ENCODE results near the gene URI1. TPM values are rescaled to one million over a fixed set of nuclear protein-coding genes. Genes with fewer than 3 reads are reported as not detected.

URI1 gene
- total RNA-seq, 1 experiment from 2014 or later, result 71.0 TPM

DNA sequence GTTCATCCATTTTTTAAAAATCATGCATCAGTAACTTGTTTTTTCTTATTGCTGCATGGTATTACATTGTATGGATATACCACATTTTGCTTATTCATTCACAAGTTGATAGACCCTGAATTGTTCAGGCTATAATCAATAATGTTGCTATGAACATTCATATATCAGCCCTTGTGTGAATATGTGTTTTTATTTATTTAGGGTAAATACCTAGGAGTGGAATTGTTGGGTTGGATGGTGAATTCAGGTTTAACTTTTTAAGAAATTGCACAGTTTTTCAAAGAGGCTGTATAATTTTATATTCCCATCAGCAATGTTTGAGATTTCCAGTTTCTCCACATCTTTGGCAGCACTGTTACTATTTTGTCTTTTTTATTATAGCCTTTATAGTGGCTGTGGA is 82.1 kb downstream of the URI1 start:
- Histone ChIP-seq H3K36me3 (ENCODE audit: control insufficient read depth, insufficient read depth, low read length) (no peaks in the 10 kb centered on the region), H3K4me1 (ENCODE audit: control insufficient read depth, insufficient read depth, low read length) (no peaks in the 10 kb centered on the region; the same call in 1 of the 2 replicates), H3K9me3 (ENCODE audit: control insufficient read depth, insufficient read depth, low read depth, low read length) (no peaks in the 10 kb centered on the region), H3K4me3 (ENCODE audit: low read depth in 2 of 2, low read length in 2 of 2) (no peak overlapping the region), H3K27ac (ENCODE audit: low read length) (no peak overlapping the region), H3K27me3 (ENCODE audit: control insufficient read depth, insufficient read depth, low read length) (no peaks in the 10 kb centered on the region)
- CTCF ChIA-PET, result no interaction called here
- POLR2A ChIA-PET, result no interaction called here
- intact Hi-C loops (cut with micrococcal nuclease; ENCODE audit: unreplicated experiment), result no loop called here
- TF ChIP-seq TCF7L2 (IDR thresholded peaks at IDR 0.05; ENCODE audit: low read depth, low read length) (no peak), POLR2AphosphoS5 (IDR thresholded peaks at IDR 0.05; ENCODE audit: low read depth, low read length) (no peak), CTCF (IDR thresholded peaks at IDR 0.05) (no peak), SIN3A (IDR thresholded peaks at IDR 0.05; ENCODE audit: borderline replicate concordance, insufficient read depth, low read depth, low read length) (no peak)
- TF ChIP-seq, protein P1, sequence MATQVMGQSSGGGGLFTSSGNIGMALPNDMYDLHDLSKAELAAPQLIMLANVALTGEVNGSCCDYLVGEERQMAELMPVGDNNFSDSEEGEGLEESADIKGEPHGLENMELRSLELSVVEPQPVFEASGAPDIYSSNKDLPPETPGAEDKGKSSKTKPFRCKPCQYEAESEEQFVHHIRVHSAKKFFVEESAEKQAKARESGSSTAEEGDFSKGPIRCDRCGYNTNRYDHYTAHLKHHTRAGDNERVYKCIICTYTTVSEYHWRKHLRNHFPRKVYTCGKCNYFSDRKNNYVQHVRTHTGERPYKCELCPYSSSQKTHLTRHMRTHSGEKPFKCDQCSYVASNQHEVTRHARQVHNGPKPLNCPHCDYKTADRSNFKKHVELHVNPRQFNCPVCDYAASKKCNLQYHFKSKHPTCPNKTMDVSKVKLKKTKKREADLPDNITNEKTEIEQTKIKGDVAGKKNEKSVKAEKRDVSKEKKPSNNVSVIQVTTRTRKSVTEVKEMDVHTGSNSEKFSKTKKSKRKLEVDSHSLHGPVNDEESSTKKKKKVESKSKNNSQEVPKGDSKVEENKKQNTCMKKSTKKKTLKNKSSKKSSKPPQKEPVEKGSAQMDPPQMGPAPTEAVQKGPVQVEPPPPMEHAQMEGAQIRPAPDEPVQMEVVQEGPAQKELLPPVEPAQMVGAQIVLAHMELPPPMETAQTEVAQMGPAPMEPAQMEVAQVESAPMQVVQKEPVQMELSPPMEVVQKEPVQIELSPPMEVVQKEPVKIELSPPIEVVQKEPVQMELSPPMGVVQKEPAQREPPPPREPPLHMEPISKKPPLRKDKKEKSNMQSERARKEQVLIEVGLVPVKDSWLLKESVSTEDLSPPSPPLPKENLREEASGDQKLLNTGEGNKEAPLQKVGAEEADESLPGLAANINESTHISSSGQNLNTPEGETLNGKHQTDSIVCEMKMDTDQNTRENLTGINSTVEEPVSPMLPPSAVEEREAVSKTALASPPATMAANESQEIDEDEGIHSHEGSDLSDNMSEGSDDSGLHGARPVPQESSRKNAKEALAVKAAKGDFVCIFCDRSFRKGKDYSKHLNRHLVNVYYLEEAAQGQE (IDR thresholded peaks at IDR 0.05; ENCODE audit: insufficient read depth in 1 of 2, low read depth in 2 of 2, low read length in 1 of 2), result no peak
- no TSS peak for BruUV-seq (replicated peaks)
- in situ Hi-C loops (cut with HindIII; ENCODE audit: low pct_unique_long_range_greater_than_20kb, low sequenced_read_pairs), result no loop called here
- DNase-seq (ENCODE audit: low read depth, low spot score), result no peak
- ATAC-seq, result no peak

- intact Hi-C loops (cut with micrococcal nuclease; ENCODE audit: unreplicated experiment), result no loop called here
Observed at GRCh38 chr19:30026933-30027332, 84.9 kb downstream of the URI1 start.

More at GRCh38 chr19:30026933-30027332, 84.9 kb downstream of the URI1 start:
- no peak overlapping the region for H3K27ac ChIP-seq (ENCODE audit: low read length)
- BruUV-seq (replicated peaks), result no TSS peak
- no peak for ATAC-seq
- POLR2A ChIA-PET, result no interaction called here
- H3K4me1 ChIP-seq (ENCODE audit: control insufficient read depth, insufficient read depth, low read length), result no peaks in the 10 kb centered on the region; the same call in 1 of the 2 replicates
- CTCF ChIA-PET, result no interaction called here
- H3K36me3 ChIP-seq (ENCODE audit: control insufficient read depth, insufficient read depth, low read length), result no peaks in the 10 kb centered on the region
- DNase-seq (ENCODE audit: low read depth, low spot score), result no peak
- TF ChIP-seq, protein P1 (IDR thresholded peaks at IDR 0.05; ENCODE audit: insufficient read depth in 1 of 2, low read depth in 2 of 2, low read length in 1 of 2), result no peak
- TF ChIP-seq POLR2AphosphoS5 (IDR thresholded peaks at IDR 0.05; ENCODE audit: low read depth, low read length) (no peak), CTCF (IDR thresholded peaks at IDR 0.05) (no peak), TCF7L2 (IDR thresholded peaks at IDR 0.05; ENCODE audit: low read depth, low read length) (no peak)
- no peaks in the 10 kb centered on the region for H3K9me3 ChIP-seq (ENCODE audit: control insufficient read depth, insufficient read depth, low read depth, low read length)
- H3K27me3 ChIP-seq (ENCODE audit: control insufficient read depth, insufficient read depth, low read length), result no peaks in the 10 kb centered on the region
- no peak overlapping the region for H3K4me3 ChIP-seq (ENCODE audit: low read depth in 2 of 2, low read length in 2 of 2)
- in situ Hi-C loops (cut with HindIII; ENCODE audit: low pct_unique_long_range_greater_than_20kb, low sequenced_read_pairs), result no loop called here
